HepG2 (cell line): ENCODE measurements around the gene SLC9A8. TPM values are rescaled to one million over a fixed set of nuclear protein-coding genes. Genes with fewer than 3 reads are reported as not detected.

ENCODE experiments used
- ATAC-seq: fragments of 200-7000 bp; cut with Tn5 transposase; 3 replicates; pipeline ENCODE4 v1.9.1; 2020; ENCODE audit warnings: mild to moderate bottlenecking, moderate library complexity
- BruUV-seq: library from RNA; stranded (reverse); fragments of 400-500 nt; replicated peaks from 2 replicates; lab custom pipeline; 2021; lab: Mats Ljungman, UMichigan
- CTCF ChIA-PET: fragments of 300-600 bp; formaldehyde crosslinking; extraction: SDS; loops from one replicate; lab custom pipeline; 2021; ENCODE audit warnings: low total read pairs, inconsistent platforms, low intra/inter-chr PET ratio; lab: Yijun Ruan, JAX
- POLR2A ChIA-PET: fragments of 350-600 bp; sonication (Branson Sonifier 250); formaldehyde crosslinking; loops from one replicate; lab custom pipeline; 2020; ENCODE audit warnings: antibody characterized with exemption, inconsistent platforms; lab: Yijun Ruan, JAX
- DNase-seq: peaks from one replicate; pipeline ENCODE4 v3.0.0-alpha.2; 2015; ENCODE audit warnings: low spot score
- FAIRE-seq: peaks from 3 replicates; lab custom pipeline; 2011; peaks lifted over from hg19 to GRCh38; lab: Jason Lieb, UNC
- H2AFZ ChIP-seq: one replicate; pipeline ENCODE4 v1.6.1; 2011; ENCODE audit warnings: low read length, inconsistent platforms
- H3K27ac ChIP-seq: fragments of 300-600 bp; 3 replicates; pipeline ENCODE4 v1.8.0; 2011; ENCODE audit warnings: mixed run types, mild to moderate bottlenecking, mixed read lengths, low read length, inconsistent platforms; ENCODE audit not compliant: insufficient read depth; ENCODE audit errors: extremely low read length
- H3K27me3 ChIP-seq, 2 experiments: fragments of 200-600 bp in 1 of 2; 2 replicates in 1 of 2; 3 replicates in 1 of 2; pipeline versions ENCODE4 v1.6.0 to v1.8.0; 2011; ENCODE audit warnings: low read length in 2 of 2, mild to moderate bottlenecking in 2 of 2, moderate library complexity in 2 of 2, inconsistent platforms in 1 of 2; ENCODE audit not compliant: insufficient read depth in 2 of 2, control insufficient read depth in 1 of 2
- H3K36me3 ChIP-seq, 2 experiments: fragments of 200-600 bp in 1 of 2; replicated peaks in 1 of 2; 2 replicates in 1 of 2; 3 replicates in 1 of 2; pipeline versions ENCODE4 v1.5.1 to v1.8.0; 2011; ENCODE audit warnings: low read length in 2 of 2, inconsistent platforms in 1 of 2; ENCODE audit not compliant: insufficient read depth in 2 of 2, control insufficient read depth in 1 of 2
- H3K4me1 ChIP-seq: 2 replicates; pipeline ENCODE4 v1.5.1; 2012; ENCODE audit warnings: low read length, inconsistent platforms; ENCODE audit not compliant: insufficient read depth
- H3K4me2 ChIP-seq: 2 replicates; pipeline ENCODE4 v1.6.0; 2011; ENCODE audit warnings: low read depth, low read length, inconsistent platforms
- H3K4me3 ChIP-seq, 3 experiments: fragments of 200-600 bp in 1 of 3; sonication (generic), shearing (Covaris generic) in 1 of 3; replicated peaks in 1 of 3; 2 replicates each; pipeline ENCODE4 v1.5.1; 2011 to 2016; ENCODE audit warnings: low read length in 3 of 3, inconsistent platforms in 2 of 3, low read depth in 2 of 3, mild to moderate bottlenecking in 2 of 3, control low read depth in 1 of 3, mixed read lengths in 1 of 3; ENCODE audit not compliant: insufficient read depth in 1 of 3
- H3K79me2 ChIP-seq: one replicate; pipeline ENCODE4 v1.6.1; 2011; ENCODE audit warnings: low read length, inconsistent platforms; ENCODE audit not compliant: insufficient read depth
- H3K9ac ChIP-seq: 2 replicates; pipeline ENCODE4 v1.6.0; 2011; ENCODE audit warnings: mild to moderate bottlenecking, low read depth, low read length, inconsistent platforms; ENCODE audit not compliant: insufficient read depth
- H3K9me3 ChIP-seq: 2 replicates; pipeline ENCODE4 v1.5.1; 2012; ENCODE audit warnings: mild to moderate bottlenecking, low read length
- H4K20me1 ChIP-seq: 2 replicates; pipeline ENCODE4 v1.6.0; 2011; ENCODE audit warnings: inconsistent platforms, mild to moderate bottlenecking, low read length, moderate library complexity; ENCODE audit not compliant: insufficient read depth
- GATAD2A ChIP-seq: IDR thresholded peaks from 2 replicates; pipeline ENCODE4 v1.6.1; 2016
- HNRNPUL1 ChIP-seq: fragments of 200-400 bp; formaldehyde crosslinking; IDR thresholded peaks from 2 replicates; pipeline ENCODE4 v1.6.1; 2017; ENCODE audit warnings: low read depth, mild to moderate bottlenecking, low read length, moderate library complexity
- MEIS2 ChIP-seq: sonication (generic); formaldehyde crosslinking; IDR thresholded peaks from 2 replicates; pipeline ENCODE4 v1.9.0; 2021; ENCODE audit warnings: mild to moderate bottlenecking, missing genetic modification reagents
- ZNF24 ChIP-seq: fragments of 450-650 bp; IDR thresholded peaks from 2 replicates; pipeline ENCODE4 v1.6.1; 2017; ENCODE audit warnings: antibody characterized with exemption, mild to moderate bottlenecking
- ZNF562 ChIP-seq: sonication (generic); formaldehyde crosslinking; IDR thresholded peaks from 2 replicates; pipeline ENCODE4 v1.8.0; 2022; ENCODE audit warnings: missing genetic modification reagents, borderline replicate concordance
- ZNF772 ChIP-seq: sonication (generic); formaldehyde crosslinking; IDR thresholded peaks from 2 replicates; pipeline ENCODE4 v1.5.0; 2020; ENCODE audit warnings: mild to moderate bottlenecking, missing genetic modification reagents
- WGBS: methylation state at CpG from one replicate; pipeline ENCODE4 v1.1.6; 2017; ENCODE audit warnings: low lambda C conversion rate; 5-methylcytosine and 5-hydroxymethylcytosine counted together
- in situ Hi-C: cut with HindIII; loops from 2 replicates; pipeline ENCODE4 v1.10.0; 2017; ENCODE audit warnings: low pct_unique_long_range_greater_than_20kb; ENCODE audit not compliant: extremely low pct_ligation_motif_present
- intact Hi-C: fragments of 100-400 bp; cut with micrococcal nuclease; formaldehyde crosslinking; loops from one replicate; pipeline ENCODE4 v1.10.0; 2022; ENCODE audit not compliant: unreplicated experiment
- polyA plus RNA-seq, 8 experiments: library from polyadenylated mRNA; depleted of rRNA in 3 of 8; stranded (reverse) in 7 of 8; unstranded in 1 of 8; fragments of >200 nt; fragmentation: Illumina TruSeq in 4 of 8; extraction: Trizol in 4 of 8; gene quantifications; 2 replicates each; pipeline versions ENCODE4 v1.2.1 to v1.2.3, GENCODE V29; 2011 to 2016; ENCODE audit warnings: low read depth in 4 of 8, missing spikeins in 1 of 8, mixed read lengths in 1 of 8; ENCODE audit not compliant: insufficient read depth in 1 of 8
- total RNA-seq, 5 experiments: library from RNA; depleted of rRNA; stranded (reverse); fragments of >200 nt; fragmentation: Illumina TruSeq; extraction: Trizol; gene quantifications; 2 replicates each; pipeline ENCODE4 v1.2.3, GENCODE V29; 2016; ENCODE audit warnings: low read depth in 1 of 5
- TF ChIP-seq, protein P1 (sequence below): sonication (generic); formaldehyde crosslinking; IDR thresholded peaks from 2 replicates; pipeline ENCODE4 v1.5.0; 2020; ENCODE audit warnings: mild to moderate bottlenecking, missing genetic modification reagents, borderline replicate concordance
- TF ChIP-seq, protein P2 (sequence below): sonication (generic); formaldehyde crosslinking; IDR thresholded peaks from 2 replicates; pipeline ENCODE4 v1.5.0; 2020; ENCODE audit warnings: missing genetic modification reagents
- TF ChIP-seq, protein P3 (sequence below): sonication (generic); formaldehyde crosslinking; IDR thresholded peaks from 2 replicates; pipeline ENCODE4 v1.4.0; 2020; ENCODE audit warnings: missing genetic modification reagents

The SLC9A8 gene
- total and polyA plus RNA-seq, 2 of the 13 experiments (the other 11 are each of a cell fraction or from before 2014, with no cell fraction given): 4.1 to 7.4 TPM

DNA sequence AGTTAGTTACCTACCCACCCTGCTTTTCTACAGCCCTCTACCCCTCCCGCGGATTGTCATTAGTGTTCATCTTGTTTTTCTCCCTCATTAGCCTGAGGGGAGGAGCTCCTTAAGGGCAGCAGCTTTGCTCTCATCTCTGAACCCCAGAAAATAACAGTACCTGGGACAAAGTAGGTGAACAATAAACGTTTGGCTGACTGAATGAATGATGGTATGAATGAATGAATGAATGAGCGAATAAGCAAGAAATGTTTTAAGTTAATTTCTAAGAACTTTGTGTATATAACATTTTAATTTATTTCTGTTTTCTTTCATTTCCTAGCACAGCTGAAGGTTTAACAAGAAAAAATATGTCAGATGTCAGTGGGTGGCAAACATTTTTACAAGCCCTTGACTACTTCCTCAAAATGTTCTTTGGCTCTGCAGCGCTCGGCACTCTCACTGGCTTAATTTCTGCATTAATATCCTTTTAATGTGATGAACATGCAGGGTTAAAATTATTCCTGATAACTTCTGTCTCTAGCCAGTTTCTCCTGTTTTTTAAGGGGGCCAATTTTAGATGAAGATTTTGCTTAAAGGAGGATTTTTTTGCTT, 50.1 kb downstream of the SLC9A8 start:
- Histone ChIP-seq H3K4me2 (no peak overlapping the region), H3K36me3 (peaks cover 4 to 30% of the 10 kb centered on the region in 2 experiments; a peak in 4 of 5 replicates), H3K9me3 (no peaks in the 10 kb centered on the region), H3K4me3 (no peak overlapping the region)
- TF ChIP-seq ZNF562 (CRISPR knock-in tag) (no peak), ZNF24 (peak; percentile 72)
- TF ChIP-seq, all 625 proteins: peak for 1
- ATAC-seq (no peak), DNase-seq (no peak), FAIRE-seq (no peak)
- no peaks in the 10 kb centered on the region for H3K27me3 ChIP-seq
- BruUV-seq: no TSS peak
- no peak overlapping the region for H3K9ac ChIP-seq
- no peaks in the 10 kb centered on the region for H4K20me1 ChIP-seq
- in situ Hi-C loops: no loop called here
- ChIA-PET CTCF (no interaction called here), POLR2A (no interaction called here)
- intact Hi-C loops: no loop called here
- 0 out of 2 replicates have a peak, but pooled peaks cover 6% of the 10 kb centered on the region for H3K4me1 ChIP-seq
- no peaks in the 10 kb centered on the region for H3K79me2 ChIP-seq
- WGBS: 89% methylated on average over 6 of the region's 6 CpGs
- H3K27ac ChIP-seq: no peak overlapping the region
- H2AFZ ChIP-seq: no peak overlapping the region

DNA sequence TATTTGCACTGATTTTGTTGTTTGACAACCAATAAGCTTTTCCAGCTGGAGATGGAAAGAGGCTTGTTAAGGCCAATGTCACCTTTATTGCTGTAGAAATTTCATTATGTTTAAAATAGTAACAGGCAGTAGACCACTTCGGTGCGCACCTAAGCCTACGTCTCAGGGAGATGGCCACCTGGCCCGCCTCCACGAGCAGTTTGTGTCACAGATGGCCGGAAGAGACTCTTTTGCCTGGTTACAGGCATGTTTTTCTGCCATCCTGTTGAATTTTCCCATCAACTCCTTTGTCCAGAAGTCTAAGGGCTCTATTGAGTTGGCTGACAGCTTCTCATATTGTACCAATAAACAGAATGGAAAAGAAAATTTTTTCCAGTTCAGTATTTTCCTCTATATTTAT, 51.0 kb downstream of the SLC9A8 start:
- FAIRE-seq: no peak
- TF ChIP-seq, protein P1, sequence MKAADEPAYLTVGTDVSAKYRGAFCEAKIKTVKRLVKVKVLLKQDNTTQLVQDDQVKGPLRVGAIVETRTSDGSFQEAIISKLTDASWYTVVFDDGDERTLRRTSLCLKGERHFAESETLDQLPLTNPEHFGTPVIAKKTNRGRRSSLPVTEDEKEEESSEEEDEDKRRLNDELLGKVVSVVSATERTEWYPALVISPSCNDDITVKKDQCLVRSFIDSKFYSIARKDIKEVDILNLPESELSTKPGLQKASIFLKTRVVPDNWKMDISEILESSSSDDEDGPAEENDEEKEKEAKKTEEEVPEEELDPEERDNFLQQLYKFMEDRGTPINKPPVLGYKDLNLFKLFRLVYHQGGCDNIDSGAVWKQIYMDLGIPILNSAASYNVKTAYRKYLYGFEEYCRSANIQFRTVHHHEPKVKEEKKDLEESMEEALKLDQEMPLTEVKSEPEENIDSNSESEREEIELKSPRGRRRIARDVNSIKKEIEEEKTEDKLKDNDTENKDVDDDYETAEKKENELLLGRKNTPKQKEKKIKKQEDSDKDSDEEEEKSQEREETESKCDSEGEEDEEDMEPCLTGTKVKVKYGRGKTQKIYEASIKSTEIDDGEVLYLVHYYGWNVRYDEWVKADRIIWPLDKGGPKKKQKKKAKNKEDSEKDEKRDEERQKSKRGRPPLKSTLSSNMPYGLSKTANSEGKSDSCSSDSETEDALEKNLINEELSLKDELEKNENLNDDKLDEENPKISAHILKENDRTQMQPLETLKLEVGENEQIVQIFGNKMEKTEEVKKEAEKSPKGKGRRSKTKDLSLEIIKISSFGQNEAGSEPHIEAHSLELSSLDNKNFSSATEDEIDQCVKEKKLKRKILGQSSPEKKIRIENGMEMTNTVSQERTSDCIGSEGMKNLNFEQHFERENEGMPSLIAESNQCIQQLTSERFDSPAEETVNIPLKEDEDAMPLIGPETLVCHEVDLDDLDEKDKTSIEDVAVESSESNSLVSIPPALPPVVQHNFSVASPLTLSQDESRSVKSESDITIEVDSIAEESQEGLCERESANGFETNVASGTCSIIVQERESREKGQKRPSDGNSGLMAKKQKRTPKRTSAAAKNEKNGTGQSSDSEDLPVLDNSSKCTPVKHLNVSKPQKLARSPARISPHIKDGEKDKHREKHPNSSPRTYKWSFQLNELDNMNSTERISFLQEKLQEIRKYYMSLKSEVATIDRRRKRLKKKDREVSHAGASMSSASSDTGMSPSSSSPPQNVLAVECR (CRISPR knock-in tag): no peak
- TF ChIP-seq HNRNPUL1: no peak
- no peak for TF ChIP-seq MEIS2
- no peak for TF ChIP-seq ZNF772 (CRISPR knock-in tag)
- TF ChIP-seq, protein P2, sequence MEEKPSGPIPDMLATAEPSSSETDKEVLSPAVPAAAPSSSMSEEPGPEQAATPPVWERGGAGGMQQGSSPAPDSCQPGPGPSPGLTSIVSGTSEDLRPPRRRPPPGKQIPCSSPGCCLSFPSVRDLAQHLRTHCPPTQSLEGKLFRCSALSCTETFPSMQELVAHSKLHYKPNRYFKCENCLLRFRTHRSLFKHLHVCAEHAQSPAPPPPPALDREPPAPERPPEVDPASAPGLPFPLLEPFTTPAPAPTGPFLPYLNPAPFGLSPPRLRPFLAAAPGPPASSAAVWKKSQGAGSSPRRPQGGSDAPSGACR (CRISPR knock-in tag): no peak
- TF ChIP-seq GATAD2A: no peak
- TF ChIP-seq, protein P3, sequence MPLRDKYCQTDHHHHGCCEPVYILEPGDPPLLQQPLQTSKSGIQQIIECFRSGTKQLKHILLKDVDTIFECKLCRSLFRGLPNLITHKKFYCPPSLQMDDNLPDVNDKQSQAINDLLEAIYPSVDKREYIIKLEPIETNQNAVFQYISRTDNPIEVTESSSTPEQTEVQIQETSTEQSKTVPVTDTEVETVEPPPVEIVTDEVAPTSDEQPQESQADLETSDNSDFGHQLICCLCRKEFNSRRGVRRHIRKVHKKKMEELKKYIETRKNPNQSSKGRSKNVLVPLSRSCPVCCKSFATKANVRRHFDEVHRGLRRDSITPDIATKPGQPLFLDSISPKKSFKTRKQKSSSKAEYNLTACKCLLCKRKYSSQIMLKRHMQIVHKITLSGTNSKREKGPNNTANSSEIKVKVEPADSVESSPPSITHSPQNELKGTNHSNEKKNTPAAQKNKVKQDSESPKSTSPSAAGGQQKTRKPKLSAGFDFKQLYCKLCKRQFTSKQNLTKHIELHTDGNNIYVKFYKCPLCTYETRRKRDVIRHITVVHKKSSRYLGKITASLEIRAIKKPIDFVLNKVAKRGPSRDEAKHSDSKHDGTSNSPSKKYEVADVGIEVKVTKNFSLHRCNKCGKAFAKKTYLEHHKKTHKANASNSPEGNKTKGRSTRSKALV (CRISPR knock-in tag): no peak
- H3K4me3 ChIP-seq: no peak overlapping the region
- intact Hi-C loops: no loop called here
- no peak for DNase-seq
- 0 out of 2 replicates have a peak, but pooled peaks cover 6% of the 10 kb centered on the region for H3K4me1 ChIP-seq
- ChIA-PET CTCF (no interaction called here), POLR2A (no interaction called here)
- ATAC-seq: no peak
- no peaks in the 10 kb centered on the region for H4K20me1 ChIP-seq
- H3K27ac ChIP-seq: no peak overlapping the region
- H3K27me3 ChIP-seq: no peaks in the 10 kb centered on the region
- H3K4me2 ChIP-seq: no peak overlapping the region
- no peaks in the 10 kb centered on the region for H3K79me2 ChIP-seq
- WGBS: 97% methylated on average over 6 of the region's 6 CpGs
- peaks cover 4 to 31% of the 10 kb centered on the region in 2 experiments; a peak in 4 of 5 replicates for H3K36me3 ChIP-seq
- H2AFZ ChIP-seq: no peak overlapping the region
- no peaks in the 10 kb centered on the region for H3K9me3 ChIP-seq
- BruUV-seq: no TSS peak
- in situ Hi-C loops: no loop called here
- H3K9ac ChIP-seq: no peak overlapping the region
